Measurements from ENCODE around the gene C1QTNF3.

The C1QTNF3 gene

GRCh38 chr5:34054400-34054729 lies 11.4 kb upstream of the C1QTNF3 start:
- no peak for DNase-seq (ENCODE audit: low spot score)
- H3K4me3 ChIP-seq = no peak overlapping the region
- H3K27ac ChIP-seq = no peak overlapping the region
- TF ChIP-seq, protein P1, sequence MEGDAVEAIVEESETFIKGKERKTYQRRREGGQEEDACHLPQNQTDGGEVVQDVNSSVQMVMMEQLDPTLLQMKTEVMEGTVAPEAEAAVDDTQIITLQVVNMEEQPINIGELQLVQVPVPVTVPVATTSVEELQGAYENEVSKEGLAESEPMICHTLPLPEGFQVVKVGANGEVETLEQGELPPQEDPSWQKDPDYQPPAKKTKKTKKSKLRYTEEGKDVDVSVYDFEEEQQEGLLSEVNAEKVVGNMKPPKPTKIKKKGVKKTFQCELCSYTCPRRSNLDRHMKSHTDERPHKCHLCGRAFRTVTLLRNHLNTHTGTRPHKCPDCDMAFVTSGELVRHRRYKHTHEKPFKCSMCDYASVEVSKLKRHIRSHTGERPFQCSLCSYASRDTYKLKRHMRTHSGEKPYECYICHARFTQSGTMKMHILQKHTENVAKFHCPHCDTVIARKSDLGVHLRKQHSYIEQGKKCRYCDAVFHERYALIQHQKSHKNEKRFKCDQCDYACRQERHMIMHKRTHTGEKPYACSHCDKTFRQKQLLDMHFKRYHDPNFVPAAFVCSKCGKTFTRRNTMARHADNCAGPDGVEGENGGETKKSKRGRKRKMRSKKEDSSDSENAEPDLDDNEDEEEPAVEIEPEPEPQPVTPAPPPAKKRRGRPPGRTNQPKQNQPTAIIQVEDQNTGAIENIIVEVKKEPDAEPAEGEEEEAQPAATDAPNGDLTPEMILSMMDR (IDR thresholded peaks at IDR 0.05) = no peak

DNA sequence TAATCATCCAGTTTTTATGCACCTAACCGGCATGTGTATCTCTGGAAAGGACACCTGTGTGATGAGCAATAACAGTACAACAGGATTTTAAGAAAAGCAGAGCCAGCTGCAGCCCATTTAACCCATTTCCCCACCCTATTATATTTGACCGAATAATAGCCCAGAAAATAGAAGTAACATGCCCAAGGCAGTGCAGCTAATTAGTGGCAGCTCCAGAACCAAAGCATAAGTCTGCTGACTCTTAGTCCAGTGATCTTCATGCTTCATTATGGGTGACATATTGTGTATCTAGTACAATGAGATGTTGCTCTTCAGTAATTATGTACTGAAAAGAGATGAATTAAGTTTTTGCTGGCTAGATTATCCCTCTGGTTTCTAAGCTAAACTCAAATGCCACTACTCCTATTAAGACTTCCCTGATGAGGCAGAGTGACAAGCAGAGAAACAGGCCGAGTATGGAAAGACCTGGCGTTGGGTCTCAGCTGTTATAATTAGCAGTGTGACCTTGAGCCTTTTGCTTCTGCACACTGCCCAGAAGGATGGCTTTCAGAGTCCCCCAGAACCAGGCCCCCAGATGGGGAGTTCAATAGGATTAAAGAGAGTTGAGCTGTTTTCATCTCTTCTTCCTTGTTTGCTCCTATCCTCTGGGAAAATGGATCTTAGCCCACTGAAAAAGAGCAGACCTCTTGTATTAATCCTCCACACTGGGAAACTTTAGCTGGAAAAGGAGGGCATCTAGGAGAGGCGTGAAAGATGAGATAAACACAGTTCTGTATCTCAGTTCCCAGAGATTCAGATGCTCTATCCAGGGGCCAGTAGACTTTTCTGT lies 10.8 kb upstream of the C1QTNF3 start:
- DNase-seq (ENCODE audit: low spot score) = no peak
- Histone ChIP-seq H3K4me3 (no peak overlapping the region), H3K27ac (peak overlapping the region; percentile 9 to 74)
- TF ChIP-seq, protein P1 (IDR thresholded peaks at IDR 0.05) = no peak

DNA sequence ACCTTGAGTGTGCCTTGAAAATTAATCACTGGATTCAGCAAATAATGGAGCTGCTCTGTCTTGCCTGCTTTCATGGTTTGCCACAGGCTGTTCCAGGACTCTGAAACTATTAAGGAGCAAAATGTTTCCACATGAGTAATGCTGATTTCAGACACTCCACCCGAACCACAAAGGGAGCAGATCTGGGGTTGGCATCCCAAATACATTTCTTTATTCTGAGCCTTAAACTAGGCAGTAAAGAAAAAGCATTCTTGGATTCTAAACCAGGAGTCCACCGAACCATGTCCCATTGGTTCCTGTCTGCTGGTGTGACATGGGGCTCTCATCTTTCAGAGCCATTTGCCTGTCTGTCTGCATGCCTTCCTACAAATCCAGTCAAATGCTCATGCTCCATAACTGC lies 10.1 kb upstream of the C1QTNF3 start:
- DNase-seq (ENCODE audit: low spot score) = no peak
- TF ChIP-seq, protein P1 (IDR thresholded peaks at IDR 0.05) = no peak
- H3K4me3 ChIP-seq = no peak overlapping the region
- peak overlapping the region; percentile 9 to 74 for H3K27ac ChIP-seq

DNA sequence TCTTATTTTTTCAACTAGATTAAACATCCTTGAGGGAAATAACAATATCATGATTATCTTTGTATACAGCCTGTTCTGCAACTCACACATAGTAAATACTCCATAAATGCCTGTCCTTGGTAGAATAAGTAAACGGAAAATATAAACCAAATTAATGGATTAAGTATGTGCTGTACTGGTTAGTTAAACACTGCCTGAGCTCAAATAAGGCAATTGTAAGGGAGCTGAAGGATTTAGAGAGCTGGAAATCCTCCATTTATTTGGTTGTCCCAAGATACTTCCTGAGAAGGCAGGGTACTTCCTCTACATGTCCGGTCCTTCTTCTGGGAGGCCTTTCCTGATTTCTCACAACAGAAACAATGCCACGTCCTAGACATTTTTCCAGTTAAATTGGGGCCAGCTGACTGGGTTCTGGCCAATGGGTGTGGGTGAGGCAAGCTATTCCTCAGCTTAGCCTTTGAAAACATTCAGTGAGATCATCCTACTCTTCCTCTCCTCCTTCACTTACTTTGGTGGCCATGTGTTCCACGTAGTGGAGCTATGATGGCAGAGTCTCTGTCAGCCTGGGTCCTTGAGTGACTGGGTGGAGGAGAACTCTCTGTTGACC lies 8.5 kb upstream of the C1QTNF3 start:
- no peak overlapping the region for H3K4me3 ChIP-seq
- no peak for DNase-seq (ENCODE audit: low spot score)
- no peak overlapping the region for H3K27ac ChIP-seq
- TF ChIP-seq, protein P1 (IDR thresholded peaks at IDR 0.05) = no peak

DNA sequence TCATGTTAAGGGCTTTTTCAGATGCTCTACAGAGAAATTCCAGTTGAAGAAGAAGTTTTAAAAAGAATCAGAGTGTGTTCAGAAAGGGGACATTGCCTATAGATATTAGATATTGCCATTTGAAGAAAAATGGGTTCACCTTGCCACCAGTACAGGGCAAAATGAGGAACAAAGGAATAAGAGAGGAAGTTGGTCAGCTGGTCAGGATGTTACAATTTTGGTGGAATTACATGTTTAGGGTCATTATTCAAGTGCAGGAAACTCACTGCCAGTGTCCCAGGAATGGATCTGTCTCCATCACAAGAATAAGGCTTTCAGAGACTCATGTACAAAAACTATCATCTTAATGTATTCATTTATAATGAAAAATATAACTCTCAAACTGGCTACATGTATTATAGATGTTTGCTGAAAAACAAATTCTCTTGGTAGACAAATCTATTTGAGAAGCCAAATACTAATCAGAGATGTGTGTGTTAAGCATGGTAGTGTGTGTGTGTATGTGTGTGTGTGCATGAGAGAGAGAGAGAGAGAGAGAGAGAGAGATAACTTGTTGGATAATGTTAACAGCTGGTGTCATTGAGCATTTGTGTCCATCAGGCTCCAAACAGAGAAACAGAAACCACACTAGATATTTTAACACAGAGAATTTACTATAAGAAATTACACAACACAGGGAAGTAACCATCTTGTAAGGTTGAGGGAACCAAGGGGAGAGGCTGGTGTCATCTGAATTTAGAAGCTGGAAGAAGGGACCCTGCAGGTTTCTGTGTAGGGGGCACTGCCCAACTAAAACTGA lies 5.0 kb upstream of the C1QTNF3 start:
- H3K27ac ChIP-seq = no peak overlapping the region
- H3K4me3 ChIP-seq = no peak overlapping the region
- TF ChIP-seq, protein P1 (IDR thresholded peaks at IDR 0.05) = no peak
- DNase-seq (ENCODE audit: low spot score) = no peak

GRCh38 chr5:34047143-34047542 lies 4.1 kb upstream of the C1QTNF3 start:
- TF ChIP-seq, protein P1 (IDR thresholded peaks at IDR 0.05) = no peak
- no peak for DNase-seq (ENCODE audit: low spot score)
- Histone ChIP-seq H3K4me3 (no peak overlapping the region), H3K27ac (no peak overlapping the region)
